Suppressor macrophage (primary cell): ENCODE data around the gene AFMID.
"Not testable (repeated sequence)": the region's sequence is repeated elsewhere in the genome, so short reads cannot be mapped to it uniquely, and the experiment has no call there.

Experiments used
- DNase-seq, 4 experiments: peaks; one replicate each; pipeline ENCODE4 v3.0.0-alpha.2; 2020 to 2022

AFMID gene

GRCh38 chr17:78154903-78155811, 32.0 kb upstream of the AFMID start:
- DNase-seq, result peak; percentile 86 to 94 (median 90)

GRCh38 chr17:78159575-78160158, 27.5 kb upstream of the AFMID start:
- peak in 3 of 4 experiments; percentile 36 to 53 (median 44) for DNase-seq

GRCh38 chr17:78163881-78164747, 23.0 kb upstream of the AFMID start:
- no peak for DNase-seq

- no peak for DNase-seq
Measured at GRCh38 chr17:78164748-78165607, 22.2 kb upstream of the AFMID start.

- no peak for DNase-seq
Measured at GRCh38 chr17:78166416-78166815, 20.7 kb upstream of the AFMID start.

- peak; percentile 91 to 98 (median 94) for DNase-seq
Measured at GRCh38 chr17:78168242-78168902, 18.8 kb upstream of the AFMID start, which contains the start of gene SYNGR2. TSS of gene SYNGR2 (plus strand) at chr17:78168581. CDS start at chr17:78168617, 36 bp downstream.

GRCh38 chr17:78168903-78169793, 18.0 kb upstream of the AFMID start:
- DNase-seq, result peak in 3 of 4 experiments; percentile 46 to 64 (median 47)

- DNase-seq, result peak in 3 of 4 experiments; percentile 44 to 65 (median 49)
Measured at GRCh38 chr17:78170692-78171590, 16.2 kb upstream of the AFMID start.

- not testable (repeated sequence) for DNase-seq
Measured at GRCh38 chr17:78171591-78172248, 15.4 kb upstream of the AFMID start.

GRCh38 chr17:78172249-78173051, 14.7 kb upstream of the AFMID start:
- DNase-seq, result peak; percentile 67 to 88 (median 78)

GRCh38 chr17:78173097-78173715, 14.0 kb upstream of the AFMID start:
- DNase-seq, result peak in 3 of 4 experiments; percentile 41 to 46 (median 41)

- DNase-seq, result peak; percentile 87 to 93 (median 92)
Measured at GRCh38 chr17:78174346-78174869, 12.8 kb upstream of the AFMID start.

- no peak for DNase-seq
Measured at GRCh38 chr17:78174870-78175642, 12.1 kb upstream of the AFMID start.

- no peak for DNase-seq
Measured at GRCh38 chr17:78175643-78175981, 11.6 kb upstream of the AFMID start.

- DNase-seq, result peak; percentile 76 to 89 (median 85)
Measured at GRCh38 chr17:78176548-78177025, 10.6 kb upstream of the AFMID start.

GRCh38 chr17:78179372-78179771, 7.8 kb upstream of the AFMID start:
- DNase-seq, result peak; percentile 76 to 86 (median 85)
